ENCODE data around the gene VAMP5. TPM values are rescaled to one million over a fixed set of nuclear protein-coding genes. Genes with fewer than 3 reads are reported as not detected.

The VAMP5 gene
- total and polyA plus RNA-seq, 9 of the 15 experiments (the other 6 are each of a cell fraction or from before 2014, with no cell fraction given) = 0.54 to 1.9 (median 1.5) TPM; not detected in 2

DNA sequence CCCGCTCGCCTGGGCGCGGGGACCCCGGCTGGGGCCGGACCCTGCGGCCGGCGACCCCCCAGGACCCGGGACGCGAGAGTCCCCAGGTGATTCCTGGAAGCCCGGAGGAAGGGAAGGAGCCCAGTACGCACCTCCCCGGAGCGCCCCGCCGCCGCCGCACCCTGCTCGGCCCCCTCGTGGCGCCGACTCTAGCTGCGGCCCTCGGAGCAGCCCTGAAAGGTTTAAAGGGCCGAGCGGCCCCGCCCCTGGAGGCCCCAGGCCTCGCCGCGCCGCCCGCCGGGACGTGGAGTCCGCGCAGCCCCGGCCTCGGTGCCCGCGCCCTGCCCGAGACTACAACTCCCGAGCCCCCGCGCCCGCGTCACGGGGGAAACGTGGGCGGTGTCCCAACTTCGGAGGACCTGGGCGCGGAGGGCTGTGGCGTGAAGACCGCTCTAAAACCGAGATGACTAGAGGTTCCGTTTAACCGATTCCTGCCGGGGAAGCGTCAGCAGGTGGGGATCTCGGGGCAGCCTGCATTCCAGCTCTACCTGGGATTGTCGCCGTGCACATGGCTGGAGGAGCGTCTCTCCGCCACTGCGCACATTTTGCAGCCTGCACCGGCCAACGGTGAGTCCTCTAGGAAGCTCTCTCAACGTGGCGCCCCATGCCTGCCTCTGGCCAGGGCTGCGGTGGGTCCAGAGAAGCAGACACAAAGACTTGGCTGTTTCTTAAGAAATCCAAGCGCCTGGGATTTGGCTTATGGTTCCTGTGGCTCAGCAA is 18.4 kb downstream of the VAMP5 start, which contains the start of gene TMEM150A (continued):
- TF ChIP-seq GATA2 (CRISPR knock-in tag; IDR thresholded peaks at IDR 0.05) = no peak
- 0 out of 2 replicates have a peak, but pooled peaks have one; percentile 58 for TF ChIP-seq LCOR (CRISPR knock-in tag; IDR thresholded peaks at IDR 0.05)
- no peak for TF ChIP-seq ZNF764 (CRISPR knock-in tag; IDR thresholded peaks at IDR 0.05; ENCODE audit: low read depth)
- no peak for TF ChIP-seq NFXL1 (CRISPR knock-in tag; IDR thresholded peaks at IDR 0.05)
- TF ChIP-seq, protein P1, sequence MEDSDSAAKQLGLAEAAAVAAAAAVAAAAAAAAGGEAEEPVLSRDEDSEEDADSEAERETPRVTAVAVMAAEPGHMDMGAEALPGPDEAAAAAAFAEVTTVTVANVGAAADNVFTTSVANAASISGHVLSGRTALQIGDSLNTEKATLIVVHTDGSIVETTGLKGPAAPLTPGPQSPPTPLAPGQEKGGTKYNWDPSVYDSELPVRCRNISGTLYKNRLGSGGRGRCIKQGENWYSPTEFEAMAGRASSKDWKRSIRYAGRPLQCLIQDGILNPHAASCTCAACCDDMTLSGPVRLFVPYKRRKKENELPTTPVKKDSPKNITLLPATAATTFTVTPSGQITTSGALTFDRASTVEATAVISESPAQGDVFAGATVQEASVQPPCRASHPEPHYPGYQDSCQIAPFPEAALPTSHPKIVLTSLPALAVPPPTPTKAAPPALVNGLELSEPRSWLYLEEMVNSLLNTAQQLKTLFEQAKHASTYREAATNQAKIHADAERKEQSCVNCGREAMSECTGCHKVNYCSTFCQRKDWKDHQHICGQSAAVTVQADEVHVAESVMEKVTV (CRISPR knock-in tag; IDR thresholded peaks at IDR 0.05) = no peak
- TF ChIP-seq KAT7 (CRISPR knock-in tag; IDR thresholded peaks at IDR 0.05; ENCODE audit: borderline replicate concordance) = no peak
- TF ChIP-seq PPARD (CRISPR knock-in tag; IDR thresholded peaks at IDR 0.05) = no peak
- TF ChIP-seq KLF1 (tag; IDR thresholded peaks at IDR 0.05) = 0 out of 2 replicates have a peak, but pooled peaks have one; percentile 55
- no peak for TF ChIP-seq SMAD3 (CRISPR knock-in tag; conservative IDR thresholded peaks at IDR 0.05)
- no peak for TF ChIP-seq RFX1 (IDR thresholded peaks at IDR 0.05)
- no peak for TF ChIP-seq BRD9 (IDR thresholded peaks at IDR 0.05; ENCODE audit: low read depth, partially characterized antibody)
- no peak for TF ChIP-seq NR1H2 (CRISPR knock-in tag; IDR thresholded peaks at IDR 0.05)
- TF ChIP-seq, protein P2, sequence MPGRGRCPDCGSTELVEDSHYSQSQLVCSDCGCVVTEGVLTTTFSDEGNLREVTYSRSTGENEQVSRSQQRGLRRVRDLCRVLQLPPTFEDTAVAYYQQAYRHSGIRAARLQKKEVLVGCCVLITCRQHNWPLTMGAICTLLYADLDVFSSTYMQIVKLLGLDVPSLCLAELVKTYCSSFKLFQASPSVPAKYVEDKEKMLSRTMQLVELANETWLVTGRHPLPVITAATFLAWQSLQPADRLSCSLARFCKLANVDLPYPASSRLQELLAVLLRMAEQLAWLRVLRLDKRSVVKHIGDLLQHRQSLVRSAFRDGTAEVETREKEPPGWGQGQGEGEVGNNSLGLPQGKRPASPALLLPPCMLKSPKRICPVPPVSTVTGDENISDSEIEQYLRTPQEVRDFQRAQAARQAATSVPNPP (IDR thresholded peaks at IDR 0.05; ENCODE audit: borderline replicate concordance, insufficient read depth, insufficient read length) = no peak
- TF ChIP-seq, protein P3, sequence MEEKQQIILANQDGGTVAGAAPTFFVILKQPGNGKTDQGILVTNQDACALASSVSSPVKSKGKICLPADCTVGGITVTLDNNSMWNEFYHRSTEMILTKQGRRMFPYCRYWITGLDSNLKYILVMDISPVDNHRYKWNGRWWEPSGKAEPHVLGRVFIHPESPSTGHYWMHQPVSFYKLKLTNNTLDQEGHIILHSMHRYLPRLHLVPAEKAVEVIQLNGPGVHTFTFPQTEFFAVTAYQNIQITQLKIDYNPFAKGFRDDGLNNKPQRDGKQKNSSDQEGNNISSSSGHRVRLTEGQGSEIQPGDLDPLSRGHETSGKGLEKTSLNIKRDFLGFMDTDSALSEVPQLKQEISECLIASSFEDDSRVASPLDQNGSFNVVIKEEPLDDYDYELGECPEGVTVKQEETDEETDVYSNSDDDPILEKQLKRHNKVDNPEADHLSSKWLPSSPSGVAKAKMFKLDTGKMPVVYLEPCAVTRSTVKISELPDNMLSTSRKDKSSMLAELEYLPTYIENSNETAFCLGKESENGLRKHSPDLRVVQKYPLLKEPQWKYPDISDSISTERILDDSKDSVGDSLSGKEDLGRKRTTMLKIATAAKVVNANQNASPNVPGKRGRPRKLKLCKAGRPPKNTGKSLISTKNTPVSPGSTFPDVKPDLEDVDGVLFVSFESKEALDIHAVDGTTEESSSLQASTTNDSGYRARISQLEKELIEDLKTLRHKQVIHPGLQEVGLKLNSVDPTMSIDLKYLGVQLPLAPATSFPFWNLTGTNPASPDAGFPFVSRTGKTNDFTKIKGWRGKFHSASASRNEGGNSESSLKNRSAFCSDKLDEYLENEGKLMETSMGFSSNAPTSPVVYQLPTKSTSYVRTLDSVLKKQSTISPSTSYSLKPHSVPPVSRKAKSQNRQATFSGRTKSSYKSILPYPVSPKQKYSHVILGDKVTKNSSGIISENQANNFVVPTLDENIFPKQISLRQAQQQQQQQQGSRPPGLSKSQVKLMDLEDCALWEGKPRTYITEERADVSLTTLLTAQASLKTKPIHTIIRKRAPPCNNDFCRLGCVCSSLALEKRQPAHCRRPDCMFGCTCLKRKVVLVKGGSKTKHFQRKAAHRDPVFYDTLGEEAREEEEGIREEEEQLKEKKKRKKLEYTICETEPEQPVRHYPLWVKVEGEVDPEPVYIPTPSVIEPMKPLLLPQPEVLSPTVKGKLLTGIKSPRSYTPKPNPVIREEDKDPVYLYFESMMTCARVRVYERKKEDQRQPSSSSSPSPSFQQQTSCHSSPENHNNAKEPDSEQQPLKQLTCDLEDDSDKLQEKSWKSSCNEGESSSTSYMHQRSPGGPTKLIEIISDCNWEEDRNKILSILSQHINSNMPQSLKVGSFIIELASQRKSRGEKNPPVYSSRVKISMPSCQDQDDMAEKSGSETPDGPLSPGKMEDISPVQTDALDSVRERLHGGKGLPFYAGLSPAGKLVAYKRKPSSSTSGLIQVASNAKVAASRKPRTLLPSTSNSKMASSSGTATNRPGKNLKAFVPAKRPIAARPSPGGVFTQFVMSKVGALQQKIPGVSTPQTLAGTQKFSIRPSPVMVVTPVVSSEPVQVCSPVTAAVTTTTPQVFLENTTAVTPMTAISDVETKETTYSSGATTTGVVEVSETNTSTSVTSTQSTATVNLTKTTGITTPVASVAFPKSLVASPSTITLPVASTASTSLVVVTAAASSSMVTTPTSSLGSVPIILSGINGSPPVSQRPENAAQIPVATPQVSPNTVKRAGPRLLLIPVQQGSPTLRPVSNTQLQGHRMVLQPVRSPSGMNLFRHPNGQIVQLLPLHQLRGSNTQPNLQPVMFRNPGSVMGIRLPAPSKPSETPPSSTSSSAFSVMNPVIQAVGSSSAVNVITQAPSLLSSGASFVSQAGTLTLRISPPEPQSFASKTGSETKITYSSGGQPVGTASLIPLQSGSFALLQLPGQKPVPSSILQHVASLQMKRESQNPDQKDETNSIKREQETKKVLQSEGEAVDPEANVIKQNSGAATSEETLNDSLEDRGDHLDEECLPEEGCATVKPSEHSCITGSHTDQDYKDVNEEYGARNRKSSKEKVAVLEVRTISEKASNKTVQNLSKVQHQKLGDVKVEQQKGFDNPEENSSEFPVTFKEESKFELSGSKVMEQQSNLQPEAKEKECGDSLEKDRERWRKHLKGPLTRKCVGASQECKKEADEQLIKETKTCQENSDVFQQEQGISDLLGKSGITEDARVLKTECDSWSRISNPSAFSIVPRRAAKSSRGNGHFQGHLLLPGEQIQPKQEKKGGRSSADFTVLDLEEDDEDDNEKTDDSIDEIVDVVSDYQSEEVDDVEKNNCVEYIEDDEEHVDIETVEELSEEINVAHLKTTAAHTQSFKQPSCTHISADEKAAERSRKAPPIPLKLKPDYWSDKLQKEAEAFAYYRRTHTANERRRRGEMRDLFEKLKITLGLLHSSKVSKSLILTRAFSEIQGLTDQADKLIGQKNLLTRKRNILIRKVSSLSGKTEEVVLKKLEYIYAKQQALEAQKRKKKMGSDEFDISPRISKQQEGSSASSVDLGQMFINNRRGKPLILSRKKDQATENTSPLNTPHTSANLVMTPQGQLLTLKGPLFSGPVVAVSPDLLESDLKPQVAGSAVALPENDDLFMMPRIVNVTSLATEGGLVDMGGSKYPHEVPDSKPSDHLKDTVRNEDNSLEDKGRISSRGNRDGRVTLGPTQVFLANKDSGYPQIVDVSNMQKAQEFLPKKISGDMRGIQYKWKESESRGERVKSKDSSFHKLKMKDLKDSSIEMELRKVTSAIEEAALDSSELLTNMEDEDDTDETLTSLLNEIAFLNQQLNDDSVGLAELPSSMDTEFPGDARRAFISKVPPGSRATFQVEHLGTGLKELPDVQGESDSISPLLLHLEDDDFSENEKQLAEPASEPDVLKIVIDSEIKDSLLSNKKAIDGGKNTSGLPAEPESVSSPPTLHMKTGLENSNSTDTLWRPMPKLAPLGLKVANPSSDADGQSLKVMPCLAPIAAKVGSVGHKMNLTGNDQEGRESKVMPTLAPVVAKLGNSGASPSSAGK (IDR thresholded peaks at IDR 0.05) = peak; percentile 33; the same call in 1 of the 2 replicates

All from K562 (cell line).